Psoas muscle (tissue), 8 donors: Measurements from ENCODE around the gene GPR176. TPM values are rescaled to one million over a fixed set of nuclear protein-coding genes. Genes with fewer than 3 reads are reported as not detected.
A peak's percentile ranks its signal among the peaks of the same experiment; 100 is the strongest.

Experiments
- ATAC-seq, 4 donors: fragments of 200-7000 bp; cut with Tn5 transposase; one replicate each; pipeline ENCODE4 v1.9.1; 2020; ENCODE audit warnings: moderate library complexity in 3 of 4, mild to moderate bottlenecking in 2 of 4
- DNase-seq, 2 donors: peaks; one replicate each; pipeline ENCODE4 v3.0.0-alpha.2; 2020
- H3K27ac ChIP-seq: fragments of 200-600 bp; one replicate; pipeline ENCODE4 v1.8.0; 2022
- H3K27me3 ChIP-seq, 3 donors: fragments of 200-600 bp in 1 of 3; one replicate each; pipeline versions ENCODE4 v1.6.1 to v1.8.0; 2013 to 2022; ENCODE audit warnings: low read length in 2 of 3, mild to moderate bottlenecking in 2 of 3, moderate library complexity in 1 of 3; ENCODE audit not compliant: insufficient read depth in 3 of 3
- H3K36me3 ChIP-seq, 2 donors: fragments of 200-600 bp in 1 of 2; one replicate each; pipeline versions ENCODE4 v1.6.1 to v1.8.0; 2013 to 2022; ENCODE audit warnings: low read depth in 1 of 2, mild to moderate bottlenecking in 1 of 2, moderate library complexity in 1 of 2; ENCODE audit not compliant: insufficient read depth in 1 of 2
- H3K4me1 ChIP-seq: fragments of 200-600 bp; one replicate; pipeline ENCODE4 v1.8.0; 2022
- H3K4me3 ChIP-seq: fragments of 200-600 bp; one replicate; pipeline ENCODE4 v1.8.0; 2022; ENCODE audit warnings: mild to moderate bottlenecking
- H3K9me3 ChIP-seq: fragments of 200-600 bp; one replicate; pipeline ENCODE4 v1.8.0; 2022
- WGBS, 3 donors: extraction: QIAGEN DNeasy Blood & Tissue Kit; methylation state at CpG; one replicate each; pipeline versions ENCODE4 v1.1.6 to v1.1.7; 2013; 5-methylcytosine and 5-hydroxymethylcytosine counted together
- intact Hi-C, 2 donors: fragments of 100-400 bp; cut with DNase I; formaldehyde crosslinking; loops; one replicate each; pipeline versions ENCODE4 v1.11.0 to v1.14.2; 2022
- polyA plus RNA-seq, 3 donors: library from polyadenylated mRNA; stranded (reverse); fragments of 200-250 nt; gene quantifications; one replicate each; pipeline ENCODE4 v1.2.3, GENCODE V29; 2013
- total RNA-seq, 4 donors: library from RNA; stranded (reverse); fragmentation: NEBNext Ultra II Directional in 2 of 4; extraction: Animal tissue kit (Norgen Biotek cat#: 25700) in 2 of 4; gene quantifications; one replicate each; pipeline versions ENCODE4 v1.2.1 to v1.2.4, GENCODE V29; 2021 to 2023
- TF ChIP-seq, protein P1 (sequence below): fragments of 200-600 bp; IDR thresholded peaks from one replicate; pipeline ENCODE4 v1.8.0; 2022; ENCODE audit warnings: antibody characterized with exemption
- donor health status: healthy with polysubstance abuse.
- donor health status: DM: no; HTN: no; CAD: no; lungs with moderate emphysema.
- donor health status: Bipolar disorder and iron deficiency.
- donor health status: healthy.
- donor health status: DM: yes; HTN: yes; CAD: no.
- donor health status: DM: no; HTN: no; CAD: no.
- donor health status: DM: no; HTN: no; CAD: no.
- donor health status: DM: yes; HTN: yes; CAD: no.

GPR176 gene
- total and polyA plus RNA-seq, 7 donors: 0.30 to 1.3 (median 0.83) TPM

- Histone ChIP-seq H3K36me3 (no peaks in the 10 kb centered on the region), H3K27me3 (peaks cover 0 to 16% (median 2%) of the 10 kb centered on the region in 3 donors), H3K27ac (no peak overlapping the region), H3K4me3 (no peak overlapping the region), H3K4me1 (no peaks in the 10 kb centered on the region), H3K9me3 (no peaks in the 10 kb centered on the region)
- WGBS, 3 donors: 75 to 85% (median 82%) methylated on average over 3 of the region's 3 CpGs
- DNase-seq (no peak), ATAC-seq (no peak)
- TF ChIP-seq, protein P1, sequence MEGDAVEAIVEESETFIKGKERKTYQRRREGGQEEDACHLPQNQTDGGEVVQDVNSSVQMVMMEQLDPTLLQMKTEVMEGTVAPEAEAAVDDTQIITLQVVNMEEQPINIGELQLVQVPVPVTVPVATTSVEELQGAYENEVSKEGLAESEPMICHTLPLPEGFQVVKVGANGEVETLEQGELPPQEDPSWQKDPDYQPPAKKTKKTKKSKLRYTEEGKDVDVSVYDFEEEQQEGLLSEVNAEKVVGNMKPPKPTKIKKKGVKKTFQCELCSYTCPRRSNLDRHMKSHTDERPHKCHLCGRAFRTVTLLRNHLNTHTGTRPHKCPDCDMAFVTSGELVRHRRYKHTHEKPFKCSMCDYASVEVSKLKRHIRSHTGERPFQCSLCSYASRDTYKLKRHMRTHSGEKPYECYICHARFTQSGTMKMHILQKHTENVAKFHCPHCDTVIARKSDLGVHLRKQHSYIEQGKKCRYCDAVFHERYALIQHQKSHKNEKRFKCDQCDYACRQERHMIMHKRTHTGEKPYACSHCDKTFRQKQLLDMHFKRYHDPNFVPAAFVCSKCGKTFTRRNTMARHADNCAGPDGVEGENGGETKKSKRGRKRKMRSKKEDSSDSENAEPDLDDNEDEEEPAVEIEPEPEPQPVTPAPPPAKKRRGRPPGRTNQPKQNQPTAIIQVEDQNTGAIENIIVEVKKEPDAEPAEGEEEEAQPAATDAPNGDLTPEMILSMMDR: no peak
- intact Hi-C loops: no loop called here
These were observed 125.1 kb downstream of the GPR176 start for GRCh38 chr15:39794954-39795353.

- Histone ChIP-seq H3K36me3 (no peaks in the 10 kb centered on the region), H3K4me3 (no peak overlapping the region), H3K27ac (no peak overlapping the region), H3K9me3 (no peaks in the 10 kb centered on the region), H3K27me3 (peaks cover 0 to 16% (median 2%) of the 10 kb centered on the region in 3 donors), H3K4me1 (no peaks in the 10 kb centered on the region)
- TF ChIP-seq, protein P1: no peak
- DNase-seq: no peak
- intact Hi-C loops: no loop called here
- ATAC-seq: no peak
- 47 to 55% (median 53%) methylated on average over 4 of the region's 4 CpGs for WGBS, 3 donors
These were observed 126.1 kb downstream of the GPR176 start for GRCh38 chr15:39793923-39794322.

DNA sequence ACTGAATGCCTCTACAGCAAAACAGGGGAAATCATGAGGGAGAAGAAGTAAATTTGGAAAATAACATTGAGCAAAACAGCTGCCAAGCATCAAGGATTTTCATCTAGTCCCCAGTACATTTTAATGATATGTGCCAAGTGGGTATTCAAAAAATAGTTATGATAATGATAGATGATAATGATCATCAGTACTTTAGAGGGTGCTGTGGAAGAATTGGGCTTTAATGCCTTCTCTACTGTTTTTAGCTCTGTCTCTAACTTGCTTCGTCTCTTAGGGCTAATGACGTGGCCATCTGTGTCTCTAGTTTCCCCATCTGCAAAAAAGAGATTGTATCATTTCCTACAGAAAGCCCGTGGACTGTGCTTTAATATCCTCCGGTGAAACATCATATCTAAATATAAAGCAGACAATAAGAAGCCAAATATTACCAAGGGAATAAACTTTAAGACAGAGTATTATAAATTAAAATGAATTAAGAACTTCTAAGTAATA is 127.2 kb downstream of the GPR176 start:
- Histone ChIP-seq H3K27ac (peak overlapping the region; percentile 21), H3K27me3 (peaks cover 0 to 16% (median 2%) of the 10 kb centered on the region in 3 donors), H3K4me1 (no peaks in the 10 kb centered on the region), H3K9me3 (no peaks in the 10 kb centered on the region), H3K4me3 (no peak overlapping the region), H3K36me3 (no peaks in the 10 kb centered on the region)
- intact Hi-C loops: no loop called here
- DNase-seq (no peak), ATAC-seq (no peak)
- 27 to 46% (median 33%) methylated on average over 4 of the region's 4 CpGs for WGBS, 3 donors
- TF ChIP-seq, protein P1: no peak

DNA sequence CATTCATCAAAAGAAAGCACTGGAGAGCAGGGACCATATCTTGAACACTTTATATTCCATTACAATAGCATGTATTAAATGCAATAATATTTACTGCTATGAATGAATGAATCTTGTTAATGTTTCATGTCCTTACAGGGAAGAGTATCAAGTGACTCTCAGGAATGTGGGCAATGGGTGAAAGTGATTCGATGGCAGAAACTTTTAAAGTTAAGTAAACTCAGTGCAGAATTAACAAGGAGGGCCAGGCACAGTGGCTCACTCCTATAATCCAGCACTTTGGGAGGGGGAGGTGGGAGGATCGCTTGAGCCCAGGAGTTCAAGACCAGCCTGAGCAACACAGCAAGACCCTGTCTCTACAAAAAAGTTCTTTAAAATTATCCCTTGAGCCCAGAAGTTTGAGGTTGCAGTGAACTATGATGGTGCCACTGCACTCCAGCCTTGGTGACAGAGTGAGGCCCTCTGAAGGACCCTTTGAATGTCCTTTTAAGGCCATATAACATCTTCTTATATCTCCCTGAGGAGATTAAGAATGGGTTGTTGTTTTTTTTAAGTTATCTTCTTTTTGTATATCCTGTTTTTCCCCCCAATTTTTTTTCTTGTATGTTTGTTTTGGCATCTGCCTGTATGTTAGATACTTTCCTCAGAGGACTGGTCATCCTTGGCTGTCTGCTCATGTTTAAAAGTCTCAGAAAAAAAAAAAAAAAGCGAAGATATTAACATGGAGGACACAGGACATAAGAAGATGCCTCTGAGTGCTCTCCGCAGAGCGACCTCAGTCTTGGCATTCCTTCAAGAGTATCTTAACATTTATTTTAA is 127.8 kb downstream of the GPR176 start:
- Histone ChIP-seq H3K4me3 (no peak overlapping the region), H3K27me3 (peaks cover 0 to 16% (median 2%) of the 10 kb centered on the region in 3 donors), H3K27ac (peak overlapping the region; percentile 21), H3K9me3 (no peaks in the 10 kb centered on the region), H3K4me1 (no peaks in the 10 kb centered on the region), H3K36me3 (no peaks in the 10 kb centered on the region)
- ATAC-seq (no peak), DNase-seq (no peak)
- TF ChIP-seq, protein P1: no peak
- WGBS, 3 donors: 50 to 65% (median 58%) methylated on average over 5 of the region's 5 CpGs
- intact Hi-C loops: no loop called here
